ENCODE results near the gene CRHR2. TPM values are rescaled to one million over a fixed set of nuclear protein-coding genes. Genes with fewer than 3 reads are reported as not detected.

The CRHR2 gene
- total RNA-seq, 1 experiment from 2014 or later: 0.22 TPM

DNA sequence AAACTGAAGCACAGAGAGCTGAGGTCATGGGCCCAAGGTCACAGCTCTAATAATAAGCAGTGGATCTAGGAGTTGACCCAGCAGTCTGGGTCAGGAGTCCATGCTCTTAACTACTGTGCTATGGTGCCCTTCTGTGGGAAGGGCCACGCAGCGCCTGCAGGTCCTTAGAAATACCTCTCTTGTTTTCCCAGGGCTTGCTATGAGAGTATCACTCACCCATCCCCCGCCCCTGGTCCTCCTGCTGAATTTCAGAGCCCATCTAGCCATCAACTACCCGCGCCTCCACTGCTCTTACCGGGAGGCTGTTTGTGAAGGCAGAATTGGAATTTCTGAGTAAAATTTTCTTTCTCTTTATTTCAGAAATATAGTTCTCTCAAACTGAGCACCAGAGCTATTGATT lies 27.3 kb upstream of the CRHR2 start (continued):
- TF ChIP-seq, protein P1, sequence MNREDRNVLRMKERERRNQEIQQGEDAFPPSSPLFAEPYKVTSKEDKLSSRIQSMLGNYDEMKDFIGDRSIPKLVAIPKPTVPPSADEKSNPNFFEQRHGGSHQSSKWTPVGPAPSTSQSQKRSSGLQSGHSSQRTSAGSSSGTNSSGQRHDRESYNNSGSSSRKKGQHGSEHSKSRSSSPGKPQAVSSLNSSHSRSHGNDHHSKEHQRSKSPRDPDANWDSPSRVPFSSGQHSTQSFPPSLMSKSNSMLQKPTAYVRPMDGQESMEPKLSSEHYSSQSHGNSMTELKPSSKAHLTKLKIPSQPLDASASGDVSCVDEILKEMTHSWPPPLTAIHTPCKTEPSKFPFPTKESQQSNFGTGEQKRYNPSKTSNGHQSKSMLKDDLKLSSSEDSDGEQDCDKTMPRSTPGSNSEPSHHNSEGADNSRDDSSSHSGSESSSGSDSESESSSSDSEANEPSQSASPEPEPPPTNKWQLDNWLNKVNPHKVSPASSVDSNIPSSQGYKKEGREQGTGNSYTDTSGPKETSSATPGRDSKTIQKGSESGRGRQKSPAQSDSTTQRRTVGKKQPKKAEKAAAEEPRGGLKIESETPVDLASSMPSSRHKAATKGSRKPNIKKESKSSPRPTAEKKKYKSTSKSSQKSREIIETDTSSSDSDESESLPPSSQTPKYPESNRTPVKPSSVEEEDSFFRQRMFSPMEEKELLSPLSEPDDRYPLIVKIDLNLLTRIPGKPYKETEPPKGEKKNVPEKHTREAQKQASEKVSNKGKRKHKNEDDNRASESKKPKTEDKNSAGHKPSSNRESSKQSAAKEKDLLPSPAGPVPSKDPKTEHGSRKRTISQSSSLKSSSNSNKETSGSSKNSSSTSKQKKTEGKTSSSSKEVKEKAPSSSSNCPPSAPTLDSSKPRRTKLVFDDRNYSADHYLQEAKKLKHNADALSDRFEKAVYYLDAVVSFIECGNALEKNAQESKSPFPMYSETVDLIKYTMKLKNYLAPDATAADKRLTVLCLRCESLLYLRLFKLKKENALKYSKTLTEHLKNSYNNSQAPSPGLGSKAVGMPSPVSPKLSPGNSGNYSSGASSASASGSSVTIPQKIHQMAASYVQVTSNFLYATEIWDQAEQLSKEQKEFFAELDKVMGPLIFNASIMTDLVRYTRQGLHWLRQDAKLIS (CRISPR knock-in tag; IDR thresholded peaks at IDR 0.05; ENCODE audit: borderline replicate concordance): no peak
- TF ChIP-seq GTF2I (CRISPR knock-in tag; conservative IDR thresholded peaks at IDR 0.05) (no peak), ZNF263 (CRISPR knock-in tag; IDR thresholded peaks at IDR 0.05; ENCODE audit: low read depth) (no peak), ZNF416 (CRISPR knock-in tag; IDR thresholded peaks at IDR 0.05) (no peak), ETV6 (CRISPR knock-in tag; IDR thresholded peaks at IDR 0.05) (no peak), TCF7 (CRISPR knock-in tag; IDR thresholded peaks at IDR 0.05; ENCODE audit: low read depth) (no peak), OVOL2 (CRISPR knock-in tag; IDR thresholded peaks at IDR 0.05; ENCODE audit: borderline replicate concordance) (no peak), NR1H2 (CRISPR knock-in tag; IDR thresholded peaks at IDR 0.05) (no peak), MXD4 (CRISPR knock-in tag; IDR thresholded peaks at IDR 0.05; ENCODE audit: borderline replicate concordance) (no peak)
- TF ChIP-seq, protein P2, sequence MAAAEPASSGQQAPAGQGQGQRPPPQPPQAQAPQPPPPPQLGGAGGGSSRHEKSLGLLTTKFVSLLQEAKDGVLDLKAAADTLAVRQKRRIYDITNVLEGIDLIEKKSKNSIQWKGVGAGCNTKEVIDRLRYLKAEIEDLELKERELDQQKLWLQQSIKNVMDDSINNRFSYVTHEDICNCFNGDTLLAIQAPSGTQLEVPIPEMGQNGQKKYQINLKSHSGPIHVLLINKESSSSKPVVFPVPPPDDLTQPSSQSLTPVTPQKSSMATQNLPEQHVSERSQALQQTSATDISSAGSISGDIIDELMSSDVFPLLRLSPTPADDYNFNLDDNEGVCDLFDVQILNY (CRISPR knock-in tag; IDR thresholded peaks at IDR 0.05): no peak
- TF ChIP-seq, protein P3, sequence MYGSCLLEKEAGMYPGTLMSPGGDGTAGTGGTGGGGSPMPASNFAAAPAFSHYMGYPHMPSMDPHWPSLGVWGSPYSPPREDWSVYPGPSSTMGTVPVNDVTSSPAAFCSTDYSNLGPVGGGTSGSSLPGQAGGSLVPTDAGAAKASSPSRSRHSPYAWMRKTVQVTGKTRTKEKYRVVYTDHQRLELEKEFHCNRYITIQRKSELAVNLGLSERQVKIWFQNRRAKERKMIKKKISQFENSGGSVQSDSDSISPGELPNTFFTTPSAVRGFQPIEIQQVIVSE (CRISPR knock-in tag; IDR thresholded peaks at IDR 0.05; ENCODE audit: borderline replicate concordance): no peak
- TF ChIP-seq, protein P4, sequence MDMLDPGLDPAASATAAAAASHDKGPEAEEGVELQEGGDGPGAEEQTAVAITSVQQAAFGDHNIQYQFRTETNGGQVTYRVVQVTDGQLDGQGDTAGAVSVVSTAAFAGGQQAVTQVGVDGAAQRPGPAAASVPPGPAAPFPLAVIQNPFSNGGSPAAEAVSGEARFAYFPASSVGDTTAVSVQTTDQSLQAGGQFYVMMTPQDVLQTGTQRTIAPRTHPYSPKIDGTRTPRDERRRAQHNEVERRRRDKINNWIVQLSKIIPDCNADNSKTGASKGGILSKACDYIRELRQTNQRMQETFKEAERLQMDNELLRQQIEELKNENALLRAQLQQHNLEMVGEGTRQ (CRISPR knock-in tag; IDR thresholded peaks at IDR 0.05): no peak
- TF ChIP-seq, protein P5, sequence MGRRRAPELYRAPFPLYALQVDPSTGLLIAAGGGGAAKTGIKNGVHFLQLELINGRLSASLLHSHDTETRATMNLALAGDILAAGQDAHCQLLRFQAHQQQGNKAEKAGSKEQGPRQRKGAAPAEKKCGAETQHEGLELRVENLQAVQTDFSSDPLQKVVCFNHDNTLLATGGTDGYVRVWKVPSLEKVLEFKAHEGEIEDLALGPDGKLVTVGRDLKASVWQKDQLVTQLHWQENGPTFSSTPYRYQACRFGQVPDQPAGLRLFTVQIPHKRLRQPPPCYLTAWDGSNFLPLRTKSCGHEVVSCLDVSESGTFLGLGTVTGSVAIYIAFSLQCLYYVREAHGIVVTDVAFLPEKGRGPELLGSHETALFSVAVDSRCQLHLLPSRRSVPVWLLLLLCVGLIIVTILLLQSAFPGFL (CRISPR knock-in tag; IDR thresholded peaks at IDR 0.05; ENCODE audit: borderline replicate concordance): no peak

DNA sequence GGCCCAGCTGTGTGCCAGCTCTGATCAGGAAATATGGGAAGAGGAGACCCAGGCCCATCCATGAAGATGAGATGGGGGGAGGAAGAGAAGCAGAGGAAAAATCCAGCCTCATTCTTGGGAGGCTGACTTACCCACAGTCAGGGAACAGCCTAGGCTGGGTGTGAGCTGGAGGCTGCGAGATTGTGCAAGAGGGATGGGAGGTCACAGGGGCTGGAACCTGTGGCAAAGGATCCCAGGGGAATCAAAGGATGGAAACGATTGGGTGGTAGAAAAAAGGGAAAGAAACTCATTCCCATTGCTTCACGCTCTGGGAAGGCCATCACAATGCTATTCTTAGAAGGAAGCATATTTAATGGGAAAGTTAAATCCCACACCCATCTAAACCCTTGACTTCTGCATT lies 26.7 kb upstream of the CRHR2 start:
- H3K4me1 Mint-ChIP-seq: peaks cover 9% of the 10 kb centered on the region

More for the DNA sequence above, 26.7 kb upstream of the CRHR2 start:
- no peak for ATAC-seq
- Mint-ChIP-seq H3K27ac (no peak overlapping the region), H3K4me3 (no peak overlapping the region), H3K36me3 (no peaks in the 10 kb centered on the region), H3K27me3 (ENCODE audit: low read depth) (no peaks in the 10 kb centered on the region), H3K9me3 (no peaks in the 10 kb centered on the region)
- TF ChIP-seq, protein P6, sequence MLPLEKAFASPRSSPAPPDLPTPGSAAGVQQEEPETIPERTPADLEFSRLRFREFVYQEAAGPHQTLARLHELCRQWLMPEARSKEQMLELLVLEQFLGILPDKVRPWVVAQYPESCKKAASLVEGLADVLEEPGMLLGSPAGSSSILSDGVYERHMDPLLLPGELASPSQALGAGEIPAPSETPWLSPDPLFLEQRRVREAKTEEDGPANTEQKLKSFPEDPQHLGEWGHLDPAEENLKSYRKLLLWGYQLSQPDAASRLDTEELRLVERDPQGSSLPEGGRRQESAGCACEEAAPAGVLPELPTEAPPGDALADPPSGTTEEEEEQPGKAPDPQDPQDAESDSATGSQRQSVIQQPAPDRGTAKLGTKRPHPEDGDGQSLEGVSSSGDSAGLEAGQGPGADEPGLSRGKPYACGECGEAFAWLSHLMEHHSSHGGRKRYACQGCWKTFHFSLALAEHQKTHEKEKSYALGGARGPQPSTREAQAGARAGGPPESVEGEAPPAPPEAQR (CRISPR knock-in tag; IDR thresholded peaks at IDR 0.05): no peak
- no peak for TF ChIP-seq ZNF232 (CRISPR knock-in tag; IDR thresholded peaks at IDR 0.05)
- DNase-seq (ENCODE audit: low spot score): no peak
- POLR2A ChIA-PET: interaction anchor here (0.6 to 1.5 kb wide), 4 partner anchors 45 to 554 kb away, joined by 3 to 5 read pairs (median 3); no protein-coding TSS in a partner anchor
- CTCF ChIA-PET: interaction anchor here (1.7 to 2.1 kb wide), 2 partner anchors 10 to 27 kb away, joined by 4 to 9 read pairs; partner anchors contain the start of gene CRHR2
